IPS-20b (cell line): ENCODE measurements around the gene ATOH7.
"Not testable (repeated sequence)": the region's sequence is repeated elsewhere in the genome, so short reads cannot be mapped to it uniquely, and the experiment has no call there.

Experiments
- H3K27ac ChIP-seq: one replicate; pipeline ENCODE4 v1.5.1; 2013; ENCODE audit warnings: low read length
- H3K27me3 ChIP-seq: 2 replicates; pipeline ENCODE4 v1.6.1; 2013; ENCODE audit warnings: mild to moderate bottlenecking, low read length, inconsistent platforms; ENCODE audit not compliant: insufficient read depth
- H3K36me3 ChIP-seq: 2 replicates; pipeline ENCODE4 v1.6.1; 2013; ENCODE audit warnings: low read depth, mild to moderate bottlenecking, inconsistent platforms, low read length, moderate library complexity; ENCODE audit not compliant: insufficient read depth
- H3K4me1 ChIP-seq: 2 replicates; pipeline ENCODE4 v1.6.1; 2013; ENCODE audit warnings: mild to moderate bottlenecking, control low read depth, inconsistent platforms, low read length, moderate library complexity; ENCODE audit not compliant: insufficient read depth
- H3K4me3 ChIP-seq: 2 replicates; pipeline ENCODE4 v1.5.1; 2013; ENCODE audit warnings: mild to moderate bottlenecking, low read length, inconsistent platforms
- H3K9ac ChIP-seq: 2 replicates; pipeline ENCODE4 v1.6.1; 2013; ENCODE audit warnings: low read depth, mild to moderate bottlenecking, inconsistent platforms, low read length, moderate library complexity
- H3K9me3 ChIP-seq: 2 replicates; pipeline ENCODE4 v1.6.1; 2013; ENCODE audit warnings: mild to moderate bottlenecking, low read depth, low read length, inconsistent platforms; ENCODE audit not compliant: insufficient read depth

Gene ATOH7

DNA sequence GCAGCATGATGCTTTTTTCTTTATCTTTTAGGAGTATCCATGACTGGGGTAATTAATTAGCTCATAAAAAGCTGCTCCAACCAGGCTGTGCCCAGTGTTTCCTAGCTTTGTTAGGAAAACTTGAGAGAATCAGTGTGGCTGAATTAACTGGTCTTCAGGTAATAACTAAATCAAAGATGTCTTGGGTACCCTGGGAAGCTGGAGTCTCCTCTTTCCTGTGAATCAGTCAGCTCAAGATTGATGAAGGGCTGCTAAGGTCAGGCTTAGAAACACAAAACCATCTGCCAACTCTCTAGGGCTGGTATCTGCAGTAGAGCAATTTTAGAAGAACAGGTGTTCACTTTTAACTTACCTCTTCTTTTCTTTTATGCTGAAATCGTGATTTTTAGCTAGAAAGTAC, 21.4 kb upstream of the ATOH7 start:
- Histone ChIP-seq H3K27me3 (peaks cover 42% of the 10 kb centered on the region; the same call in 1 of the 2 replicates), H3K9me3 (no peaks in the 10 kb centered on the region), H3K36me3 (no peaks in the 10 kb centered on the region), H3K4me3 (no peak overlapping the region), H3K27ac (no peak overlapping the region), H3K9ac (no peak overlapping the region), H3K4me1 (peaks cover 9% of the 10 kb centered on the region; the same call in 1 of the 2 replicates)

DNA sequence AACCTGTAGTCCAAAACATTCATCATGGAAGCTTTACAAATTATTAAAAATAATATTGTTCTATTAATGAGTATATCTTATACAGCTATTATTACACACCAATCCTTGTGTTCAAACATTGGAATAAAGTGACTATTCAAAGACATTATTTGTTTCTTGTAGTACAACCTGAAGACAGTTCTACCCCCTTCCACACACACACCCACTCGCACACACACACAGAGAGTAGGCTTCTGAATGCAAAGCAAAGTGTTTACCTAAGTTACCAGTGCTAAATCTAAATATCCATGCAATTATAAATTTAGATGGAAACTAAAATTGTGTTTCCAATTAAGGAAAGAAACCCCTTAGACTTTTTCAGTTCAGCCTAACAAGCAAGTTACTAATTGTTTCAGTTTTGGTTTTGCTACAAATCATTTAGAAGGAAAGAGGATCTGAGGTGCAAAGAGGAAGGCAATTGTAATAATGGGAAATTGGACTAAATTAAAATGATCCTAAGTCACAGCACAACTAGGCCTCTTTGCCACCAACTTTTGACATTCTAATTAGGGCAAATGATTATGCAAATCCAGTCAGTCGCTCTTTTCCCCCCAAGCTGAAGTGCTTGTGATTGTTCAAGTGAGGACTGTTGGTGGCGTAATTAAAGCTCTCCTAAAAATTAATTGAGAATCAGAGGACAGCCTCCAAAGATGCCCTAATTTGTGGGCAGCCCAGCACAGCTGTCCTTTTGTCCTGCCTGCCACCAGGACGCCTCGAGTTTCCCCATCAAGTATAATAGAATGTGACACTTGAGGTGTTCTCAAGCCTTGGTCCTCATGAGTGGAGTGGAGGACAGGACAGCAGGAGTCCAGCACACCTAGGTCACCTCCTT, 19.9 kb upstream of the ATOH7 start:
- H3K27ac ChIP-seq, result no peak overlapping the region
- peaks cover 9% of the 10 kb centered on the region; the same call in 1 of the 2 replicates for H3K4me1 ChIP-seq
- H3K36me3 ChIP-seq, result no peaks in the 10 kb centered on the region
- H3K9me3 ChIP-seq, result no peaks in the 10 kb centered on the region
- no peak overlapping the region for H3K4me3 ChIP-seq
- H3K27me3 ChIP-seq, result peaks cover 42% of the 10 kb centered on the region; the same call in 1 of the 2 replicates
- no peak overlapping the region for H3K9ac ChIP-seq

DNA sequence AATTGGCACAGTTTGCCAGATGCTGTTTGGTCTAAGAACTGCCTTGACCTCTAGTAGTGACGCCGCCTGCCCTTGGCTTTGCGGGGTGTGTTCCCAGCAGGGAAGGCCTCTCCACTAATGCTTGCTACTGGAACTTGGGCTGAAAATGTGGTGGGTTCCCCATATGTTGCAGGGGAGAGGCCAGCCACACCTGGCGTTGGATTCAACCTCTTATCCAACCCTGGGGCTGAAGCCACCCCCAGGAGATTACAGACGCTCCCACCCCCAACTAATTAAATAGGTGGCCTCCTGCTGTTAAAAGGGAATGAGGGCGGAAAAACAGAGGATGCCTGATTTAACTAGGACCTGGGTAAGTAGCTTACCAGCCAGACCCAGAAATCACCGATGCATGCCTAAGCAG, 19.2 kb upstream of the ATOH7 start:
- H3K4me3 ChIP-seq, result no peak overlapping the region
- no peak overlapping the region for H3K9ac ChIP-seq
- H3K27ac ChIP-seq, result no peak overlapping the region

DNA sequence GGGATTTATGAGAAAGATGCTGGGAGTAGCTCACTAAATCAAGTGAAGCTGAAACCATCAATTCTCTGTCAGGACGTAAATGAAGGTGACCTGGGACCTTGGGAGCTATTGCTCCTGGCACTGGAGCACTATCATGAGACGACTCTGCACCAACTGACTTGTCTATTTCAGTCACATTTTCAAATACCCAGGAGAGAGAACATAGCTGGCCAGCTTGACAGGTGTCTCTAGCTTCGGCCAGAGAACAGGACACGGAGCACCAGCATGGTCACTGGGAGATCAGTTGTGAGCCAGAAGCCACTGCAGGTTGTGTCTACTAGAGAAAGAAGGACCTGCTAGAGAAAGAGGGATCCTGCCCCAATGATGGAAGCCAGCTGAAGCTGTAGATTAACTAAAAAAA, 17.4 kb upstream of the ATOH7 start:
- H3K9ac ChIP-seq, result no peak overlapping the region
- H3K4me1 ChIP-seq, result peaks cover 9% of the 10 kb centered on the region; the same call in 1 of the 2 replicates
- H3K27me3 ChIP-seq, result peaks cover 42% of the 10 kb centered on the region; the same call in 1 of the 2 replicates
- H3K4me3 ChIP-seq, result no peak overlapping the region
- no peaks in the 10 kb centered on the region for H3K9me3 ChIP-seq
- H3K36me3 ChIP-seq, result no peaks in the 10 kb centered on the region
- H3K27ac ChIP-seq, result no peak overlapping the region

More for the DNA sequence above, 19.2 kb upstream of the ATOH7 start:
- Histone ChIP-seq H3K4me1 (peaks cover 9% of the 10 kb centered on the region; the same call in 1 of the 2 replicates), H3K27me3 (peaks cover 42% of the 10 kb centered on the region; the same call in 1 of the 2 replicates), H3K9me3 (no peaks in the 10 kb centered on the region), H3K36me3 (no peaks in the 10 kb centered on the region)

DNA sequence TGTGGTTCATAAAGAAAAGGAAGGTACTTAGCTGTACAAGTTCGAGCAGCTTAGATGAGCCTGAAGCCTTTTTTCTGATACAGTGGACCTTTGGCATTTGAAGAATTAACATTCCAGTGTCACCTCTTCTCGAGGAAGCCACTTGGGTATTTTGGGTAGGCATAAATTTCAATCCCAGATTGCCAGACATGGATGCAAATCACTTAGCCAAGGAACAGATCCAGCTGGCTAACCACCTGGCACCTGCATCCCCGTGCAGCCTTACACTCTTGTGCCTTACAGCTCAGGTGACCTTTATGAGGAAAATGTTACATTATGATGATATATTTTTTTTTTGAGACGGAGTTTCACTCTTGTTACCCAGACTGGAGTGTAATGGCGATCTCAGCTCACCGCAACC, 16.0 kb upstream of the ATOH7 start:
- Histone ChIP-seq H3K27ac (no peak overlapping the region), H3K9ac (no peak overlapping the region), H3K9me3 (no peaks in the 10 kb centered on the region), H3K4me3 (no peak overlapping the region), H3K27me3 (peaks cover 32% of the 10 kb centered on the region; the same call in 1 of the 2 replicates), H3K4me1 (peaks cover 9% of the 10 kb centered on the region; the same call in 1 of the 2 replicates), H3K36me3 (no peaks in the 10 kb centered on the region)

DNA sequence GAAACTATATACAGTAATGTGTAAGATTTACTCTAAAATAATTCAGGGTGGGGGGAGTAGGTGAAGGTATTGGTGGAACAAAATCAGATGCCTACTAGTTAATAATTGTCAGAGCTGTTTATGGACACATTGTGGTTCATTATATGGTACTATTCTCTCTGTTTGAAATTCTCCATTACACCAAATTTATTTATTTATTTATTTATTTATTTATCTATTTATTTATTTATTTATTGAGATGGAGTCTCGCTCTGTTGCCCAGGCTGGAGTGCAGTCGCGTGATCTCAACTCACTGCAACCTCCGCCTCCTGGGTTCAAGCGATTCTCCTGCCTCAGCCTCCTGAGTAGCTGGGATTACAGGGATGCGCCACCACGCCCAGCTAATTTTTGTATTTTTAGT, 14.5 kb upstream of the ATOH7 start:
- H3K4me3 ChIP-seq, H3K4me1 ChIP-seq, H3K36me3 ChIP-seq, H3K27ac ChIP-seq, H3K9me3 ChIP-seq, H3K9ac ChIP-seq: not testable (repeated sequence)
- H3K27me3 ChIP-seq, result peaks cover 23% of the 10 kb centered on the region; the same call in 1 of the 2 replicates

DNA sequence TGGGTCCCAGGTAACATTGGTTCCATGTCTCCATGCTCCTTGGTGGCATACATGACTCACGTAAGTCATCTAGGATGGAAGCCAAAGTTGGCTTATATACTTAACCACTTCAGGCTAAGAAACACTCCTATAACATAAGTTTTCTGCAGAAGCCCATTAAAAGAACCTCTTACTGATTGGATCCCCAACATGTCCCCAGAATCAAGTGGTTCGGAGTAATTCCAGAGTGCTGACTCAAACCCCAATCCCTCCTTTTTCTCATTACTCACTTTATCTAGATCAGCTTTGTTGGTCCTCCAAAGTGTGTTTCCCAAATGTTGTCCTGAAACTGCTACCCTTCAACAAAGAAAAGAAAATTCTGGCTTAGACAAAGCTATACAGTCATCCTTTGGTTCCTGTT, 10.1 kb upstream of the ATOH7 start:
- no peaks in the 10 kb centered on the region for H3K27me3 ChIP-seq
- H3K4me1 ChIP-seq, result no peaks in the 10 kb centered on the region
- H3K36me3 ChIP-seq, result no peaks in the 10 kb centered on the region
- no peak overlapping the region for H3K4me3 ChIP-seq
- no peaks in the 10 kb centered on the region for H3K9me3 ChIP-seq
- H3K27ac ChIP-seq, result no peak overlapping the region
- no peak overlapping the region for H3K9ac ChIP-seq

DNA sequence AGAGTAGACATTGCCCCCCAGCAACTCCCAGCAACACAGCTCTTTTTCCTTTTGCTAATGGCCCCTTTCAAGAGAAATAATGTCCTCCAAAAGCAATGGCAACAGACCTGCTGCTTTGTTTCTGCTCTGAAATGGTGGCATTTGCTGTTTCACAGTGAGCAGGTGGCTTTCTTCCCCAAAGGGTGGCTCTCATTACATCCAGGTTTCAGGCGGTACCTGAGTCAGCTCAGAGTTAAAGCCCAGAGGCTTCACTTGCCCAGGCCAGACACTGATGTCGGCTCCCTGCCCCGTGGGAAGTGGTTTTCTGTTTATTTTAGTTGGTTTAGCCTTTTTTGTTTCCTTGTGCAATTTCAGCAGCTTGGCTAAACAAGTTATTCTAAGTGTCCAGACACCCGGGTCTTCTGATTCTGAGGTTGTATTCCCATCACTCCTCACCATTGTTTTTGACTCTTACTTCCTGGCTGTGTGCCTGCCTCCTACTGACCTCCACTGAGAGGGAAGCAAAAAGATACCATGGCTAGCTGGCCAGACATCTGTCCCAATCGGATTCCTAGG, 7.8 kb upstream of the ATOH7 start:
- Histone ChIP-seq H3K36me3 (no peaks in the 10 kb centered on the region), H3K9ac (no peak overlapping the region), H3K4me3 (no peak overlapping the region), H3K27ac (no peak overlapping the region), H3K9me3 (no peaks in the 10 kb centered on the region), H3K4me1 (no peaks in the 10 kb centered on the region), H3K27me3 (no peaks in the 10 kb centered on the region)

DNA sequence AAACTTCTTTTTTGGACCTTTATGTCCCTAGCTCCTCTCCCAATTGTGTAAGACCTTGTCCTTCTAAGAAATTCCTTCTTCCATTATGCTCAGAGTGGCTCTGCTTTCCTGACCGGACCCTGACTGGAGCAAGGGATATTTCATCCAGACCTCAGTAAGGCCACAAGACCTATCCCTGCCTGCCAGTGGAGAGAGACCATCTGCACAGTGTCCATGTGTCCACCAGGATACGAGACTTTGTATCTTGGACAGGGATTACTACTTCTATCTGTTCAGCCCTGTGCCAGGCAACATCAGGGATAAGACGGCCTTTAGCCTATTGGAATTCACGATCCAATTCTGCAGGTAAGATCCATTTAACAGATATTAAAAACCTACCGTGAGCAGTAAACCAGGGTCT, 7.2 kb upstream of the ATOH7 start:
- no peaks in the 10 kb centered on the region for H3K4me1 ChIP-seq
- no peaks in the 10 kb centered on the region for H3K9me3 ChIP-seq
- no peak overlapping the region for H3K9ac ChIP-seq
- no peak overlapping the region for H3K4me3 ChIP-seq
- H3K27me3 ChIP-seq, result peaks cover under 1% of the 10 kb centered on the region; the same call in 1 of the 2 replicates
- no peak overlapping the region for H3K27ac ChIP-seq
- H3K36me3 ChIP-seq, result no peaks in the 10 kb centered on the region

DNA sequence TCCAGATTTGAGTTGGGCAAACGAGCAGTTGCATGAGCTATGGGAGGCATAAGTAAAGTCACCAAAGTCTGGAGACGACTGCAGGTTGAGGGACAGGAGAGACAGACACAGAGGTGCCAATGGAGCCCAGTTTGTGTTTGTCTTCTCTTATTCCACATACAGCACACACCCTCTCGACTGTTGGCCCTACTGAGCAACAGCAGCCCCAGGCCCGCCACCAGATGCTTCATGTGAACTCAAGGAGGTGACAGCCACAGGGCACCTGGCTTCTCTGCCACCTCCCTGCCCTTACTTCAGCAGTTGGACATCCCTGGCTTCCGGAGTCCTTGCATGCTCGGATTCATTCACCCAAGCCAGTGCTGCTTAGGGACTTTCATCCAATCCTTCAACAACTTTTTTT, 6.5 kb upstream of the ATOH7 start:
- H3K4me3 ChIP-seq, result no peak overlapping the region
- H3K27me3 ChIP-seq, result peaks cover 8% of the 10 kb centered on the region
- no peak overlapping the region for H3K27ac ChIP-seq
- no peaks in the 10 kb centered on the region for H3K4me1 ChIP-seq
- H3K36me3 ChIP-seq, result no peaks in the 10 kb centered on the region
- H3K9me3 ChIP-seq, result no peaks in the 10 kb centered on the region
- H3K9ac ChIP-seq, result no peak overlapping the region

DNA sequence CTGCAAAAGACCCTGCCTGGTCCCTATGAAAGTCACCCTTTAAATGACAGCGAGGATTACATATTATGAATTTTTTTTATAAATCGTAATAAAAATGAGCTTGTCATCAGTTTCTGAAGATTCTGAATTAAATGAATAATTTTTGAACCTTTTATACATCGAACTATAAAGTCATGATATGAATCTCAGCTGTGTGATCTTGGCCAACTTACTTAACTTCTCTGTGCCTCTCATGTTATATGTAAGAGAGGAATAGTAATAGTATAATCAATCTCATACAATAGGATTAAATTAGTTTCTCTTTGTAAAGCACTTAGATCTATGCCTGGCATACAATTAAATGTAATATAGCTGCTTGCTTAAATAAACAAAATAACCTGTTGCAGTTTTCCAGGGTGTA, 5.3 kb upstream of the ATOH7 start:
- Histone ChIP-seq H3K36me3 (no peaks in the 10 kb centered on the region), H3K4me3 (no peak overlapping the region), H3K9me3 (no peaks in the 10 kb centered on the region), H3K27me3 (peaks cover 20% of the 10 kb centered on the region), H3K27ac (no peak overlapping the region), H3K4me1 (no peaks in the 10 kb centered on the region), H3K9ac (no peak overlapping the region)

DNA sequence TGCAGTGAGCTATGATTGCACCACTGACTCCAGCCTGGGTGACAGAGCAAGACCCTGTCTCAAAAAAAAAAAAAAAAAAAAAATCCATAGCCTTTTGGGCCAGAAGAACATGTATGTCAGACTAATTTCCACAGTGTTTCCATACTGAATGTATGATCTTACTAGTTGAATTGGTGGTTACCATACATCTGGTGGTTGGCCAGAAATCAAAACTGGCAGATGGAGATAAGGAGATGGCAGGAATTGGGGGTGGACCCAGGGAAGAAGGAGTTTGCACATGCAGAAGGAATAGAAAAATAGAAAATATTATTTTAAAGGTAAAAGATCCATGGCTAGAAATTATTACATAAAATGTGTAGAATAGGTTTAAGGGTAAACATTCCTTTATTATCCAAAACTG, 3.7 kb upstream of the ATOH7 start:
- Histone ChIP-seq H3K9ac (no peak overlapping the region), H3K27me3 (peaks cover 32% of the 10 kb centered on the region), H3K27ac (no peak overlapping the region), H3K4me1 (no peaks in the 10 kb centered on the region), H3K4me3 (no peak overlapping the region), H3K36me3 (no peaks in the 10 kb centered on the region), H3K9me3 (no peaks in the 10 kb centered on the region)
